Activated naive CD4-positive, alpha-beta T cell treated with anti-CD3 and anti-CD28 coated beads, Interleukin-2, amount 10 ng/mL, durations not matched to agents 7 days and 5 days (primary cell): ENCODE data around the gene RTTN.
A peak's percentile ranks its signal among the peaks of the same experiment; 100 is the strongest.
"Not testable (repeated sequence)": the region's sequence is repeated elsewhere in the genome, so short reads cannot be mapped to it uniquely, and the experiment has no call there.

ENCODE experiments used
- CTCF ChIA-PET: fragments of 350-600 bp; sonication (Branson Sonifier 250); formaldehyde crosslinking; loops from one replicate; lab custom pipeline; 2021; ENCODE audit warnings: antibody characterized with exemption; lab: Charles Lee
- DNase-seq: peaks from one replicate; pipeline ENCODE4 v3.0.0-alpha.2; 2020
- H3K27ac Mint-ChIP-seq: one replicate; pipeline ENCODE4 v1.8.0; 2021; ENCODE audit warnings: mild to moderate bottlenecking, moderate library complexity, mixed read lengths
- H3K27me3 Mint-ChIP-seq: one replicate; pipeline ENCODE4 v1.8.0; 2021; ENCODE audit warnings: mild to moderate bottlenecking, mixed read lengths
- H3K36me3 Mint-ChIP-seq: one replicate; pipeline ENCODE4 v1.8.0; 2021; ENCODE audit warnings: mixed read lengths
- H3K4me1 Mint-ChIP-seq: one replicate; pipeline ENCODE4 v1.8.0; 2021; ENCODE audit warnings: mixed read lengths
- H3K4me3 Mint-ChIP-seq: one replicate; pipeline ENCODE4 v1.8.0; 2021; ENCODE audit warnings: mild to moderate bottlenecking, moderate library complexity, mixed read lengths
- H3K9me3 Mint-ChIP-seq: one replicate; pipeline ENCODE4 v1.8.0; 2021; ENCODE audit warnings: mixed read lengths

RTTN gene

GRCh38 chr18:70205421-70206397 is at the start of gene RTTN:
Gene RTTN (minus strand): TSS chr18:70205687. CDS start chr18:70205658, 29 bp downstream.
- CTCF ChIA-PET: interaction anchor here (2.0 kb wide), 1 partner anchor 11 kb away, joined by 11 read pairs; no protein-coding TSS in a partner anchor
- Mint-ChIP-seq H3K4me1 (peaks cover 35% of the 10 kb centered on the region), H3K27ac (peak within 1 kb of the TSS; percentile 99), H3K27me3 (no peaks in the 10 kb centered on the region), H3K36me3 (peaks cover 7% of the 10 kb centered on the region), H3K9me3 (no peaks in the 10 kb centered on the region), H3K4me3 (peak within 1 kb of the TSS; percentile 85)
- peak; percentile 93 for DNase-seq

DNA sequence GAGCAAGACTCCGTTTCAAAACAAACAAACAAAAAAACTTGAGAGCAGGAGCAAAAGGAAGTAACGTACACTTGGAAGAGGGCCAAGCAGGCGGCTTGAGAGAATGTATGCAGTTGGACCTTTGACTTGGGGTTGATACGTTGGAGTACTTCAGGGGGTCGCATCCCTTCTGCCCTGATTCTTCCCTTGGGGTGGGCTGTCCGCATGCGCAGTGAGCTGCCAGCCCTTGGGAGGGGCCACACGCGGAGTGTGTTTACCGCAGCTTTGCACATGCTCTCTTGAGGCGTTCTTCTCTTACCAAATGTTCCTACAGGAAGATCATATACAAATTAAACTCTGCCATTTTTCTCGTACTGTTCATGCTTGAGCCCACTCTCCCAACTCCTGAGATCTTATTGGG is 45.3 kb upstream of the RTTN start:
- H3K27me3 Mint-ChIP-seq: peaks cover 3% of the 10 kb centered on the region

GRCh38 chr18:70249861-70250260 is 44.4 kb upstream of the RTTN start:
- CTCF ChIA-PET, H3K9me3 Mint-ChIP-seq, H3K36me3 Mint-ChIP-seq, H3K4me1 Mint-ChIP-seq, H3K27me3 Mint-ChIP-seq, H3K4me3 Mint-ChIP-seq, DNase-seq, H3K27ac Mint-ChIP-seq: not testable (repeated sequence)

More for the DNA sequence above, 45.3 kb upstream of the RTTN start:
- no peak overlapping the region for H3K27ac Mint-ChIP-seq
- H3K36me3 Mint-ChIP-seq: no peaks in the 10 kb centered on the region
- no peak for DNase-seq
- no peaks in the 10 kb centered on the region for H3K9me3 Mint-ChIP-seq
- no peaks in the 10 kb centered on the region for H3K4me1 Mint-ChIP-seq
- CTCF ChIA-PET: no interaction called here
- H3K4me3 Mint-ChIP-seq: no peak overlapping the region

DNA sequence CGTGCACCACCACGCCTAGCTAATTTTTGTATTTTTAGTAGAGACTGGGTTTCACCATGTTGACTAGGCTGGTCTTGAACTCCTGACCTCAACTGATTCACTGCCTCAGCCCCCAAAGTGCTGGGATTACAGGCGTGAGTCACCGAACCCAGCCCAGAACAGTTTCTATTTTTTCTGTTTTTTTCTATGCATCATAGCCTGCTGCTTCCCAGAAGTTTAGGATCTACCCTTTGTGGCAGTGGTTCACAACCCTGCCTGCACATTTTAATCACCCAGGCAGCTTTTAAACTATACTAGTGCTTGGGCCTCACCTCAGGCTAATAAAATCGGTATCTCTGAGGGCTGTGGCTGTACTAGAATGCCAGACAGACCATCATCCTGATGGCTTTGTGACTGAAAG is 43.6 kb upstream of the RTTN start:
- no peaks in the 10 kb centered on the region for H3K9me3 Mint-ChIP-seq
- H3K4me3 Mint-ChIP-seq: no peak overlapping the region
- no peaks in the 10 kb centered on the region for H3K4me1 Mint-ChIP-seq
- no peak overlapping the region for H3K27ac Mint-ChIP-seq
- no peaks in the 10 kb centered on the region for H3K36me3 Mint-ChIP-seq
- CTCF ChIA-PET: no interaction called here
- no peak for DNase-seq
- H3K27me3 Mint-ChIP-seq: peaks cover 7% of the 10 kb centered on the region

GRCh38 chr18:70246061-70246466 is 40.6 kb upstream of the RTTN start:
- no peak overlapping the region for H3K4me3 Mint-ChIP-seq
- no peaks in the 10 kb centered on the region for H3K4me1 Mint-ChIP-seq
- peaks cover 7% of the 10 kb centered on the region for H3K27me3 Mint-ChIP-seq
- DNase-seq: no peak
- no peak overlapping the region for H3K27ac Mint-ChIP-seq
- CTCF ChIA-PET: no interaction called here
- H3K36me3 Mint-ChIP-seq: no peaks in the 10 kb centered on the region
- no peaks in the 10 kb centered on the region for H3K9me3 Mint-ChIP-seq

- CTCF ChIA-PET: no interaction called here
- Mint-ChIP-seq H3K4me3 (no peak overlapping the region), H3K27me3 (peaks cover 7% of the 10 kb centered on the region), H3K27ac (no peak overlapping the region), H3K9me3 (no peaks in the 10 kb centered on the region), H3K4me1 (no peaks in the 10 kb centered on the region), H3K36me3 (no peaks in the 10 kb centered on the region)
- no peak for DNase-seq
These were observed 37.8 kb upstream of the RTTN start for GRCh38 chr18:70243131-70243929.

DNA sequence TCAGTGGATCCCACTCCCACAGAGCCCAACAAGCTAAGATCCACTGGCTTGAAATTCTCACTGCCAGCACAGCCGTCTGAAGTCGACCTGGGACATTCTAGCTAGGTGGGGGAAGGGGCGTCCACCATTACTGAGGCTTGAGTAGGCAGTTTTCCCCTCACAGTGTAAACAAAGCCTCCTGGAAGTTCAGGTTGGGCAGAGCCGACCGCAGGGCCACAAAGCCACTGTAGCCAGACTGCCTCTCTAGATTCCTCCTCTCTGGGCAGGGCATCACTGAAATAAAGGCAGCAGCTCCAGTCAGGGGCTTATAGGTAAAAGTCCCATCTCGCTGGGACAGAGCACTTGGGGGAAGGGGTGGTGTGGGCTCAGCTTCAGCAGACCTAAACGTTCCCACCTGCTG is 31.4 kb upstream of the RTTN start:
- DNase-seq: not testable (repeated sequence)

DNA sequence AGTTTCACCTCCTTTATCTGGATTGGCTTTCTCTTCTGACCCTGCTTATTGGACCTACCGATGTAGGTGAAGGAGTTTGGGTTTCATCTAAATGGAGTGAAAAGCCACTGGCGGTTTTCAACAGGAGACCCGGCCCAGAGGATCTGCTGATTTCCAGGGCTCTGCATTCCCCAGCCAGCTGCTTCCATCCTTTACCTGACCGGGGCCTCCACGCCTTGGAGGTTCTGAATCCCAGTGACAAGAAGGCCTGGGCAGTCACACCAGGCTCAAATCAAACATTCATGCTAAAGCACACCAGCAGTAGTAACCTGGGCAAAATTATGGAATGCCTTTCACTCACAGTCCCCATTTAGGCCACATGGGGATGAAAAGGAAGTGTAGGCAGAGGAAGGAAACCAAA is 30.0 kb upstream of the RTTN start:
- Mint-ChIP-seq H3K27me3 (peaks cover 4% of the 10 kb centered on the region), H3K36me3 (no peaks in the 10 kb centered on the region), H3K27ac (no peak overlapping the region), H3K4me1 (no peaks in the 10 kb centered on the region), H3K4me3 (no peak overlapping the region), H3K9me3 (no peaks in the 10 kb centered on the region)
- DNase-seq: no peak
- CTCF ChIA-PET: no interaction called here

More for the DNA sequence above, 31.4 kb upstream of the RTTN start:
- H3K27me3 Mint-ChIP-seq, H3K4me1 Mint-ChIP-seq, H3K4me3 Mint-ChIP-seq, CTCF ChIA-PET, H3K9me3 Mint-ChIP-seq, H3K36me3 Mint-ChIP-seq, H3K27ac Mint-ChIP-seq: not testable (repeated sequence)

- no peak overlapping the region for H3K4me3 Mint-ChIP-seq
- H3K27me3 Mint-ChIP-seq: peaks cover 4% of the 10 kb centered on the region
- CTCF ChIA-PET: no interaction called here
- no peaks in the 10 kb centered on the region for H3K36me3 Mint-ChIP-seq
- no peaks in the 10 kb centered on the region for H3K9me3 Mint-ChIP-seq
- H3K4me1 Mint-ChIP-seq: no peaks in the 10 kb centered on the region
- no peak for DNase-seq
- H3K27ac Mint-ChIP-seq: no peak overlapping the region
These were observed 29.4 kb upstream of the RTTN start for GRCh38 chr18:70234667-70235459.

- Mint-ChIP-seq H3K36me3 (no peaks in the 10 kb centered on the region), H3K4me1 (no peaks in the 10 kb centered on the region), H3K27ac (no peak overlapping the region), H3K27me3 (peaks cover 4% of the 10 kb centered on the region), H3K9me3 (no peaks in the 10 kb centered on the region), H3K4me3 (no peak overlapping the region)
- DNase-seq: no peak
- CTCF ChIA-PET: no interaction called here
These were observed 28.5 kb upstream of the RTTN start for GRCh38 chr18:70233974-70234373.

- H3K27me3 Mint-ChIP-seq: peaks cover 4% of the 10 kb centered on the region
These were observed 26.8 kb upstream of the RTTN start for GRCh38 chr18:70232261-70232660.

GRCh38 chr18:70229639-70230038 is 24.2 kb upstream of the RTTN start:
- Mint-ChIP-seq H3K27me3 (peaks cover 7% of the 10 kb centered on the region), H3K36me3 (no peaks in the 10 kb centered on the region), H3K27ac (no peak overlapping the region), H3K4me1 (no peaks in the 10 kb centered on the region), H3K4me3 (no peak overlapping the region), H3K9me3 (peaks cover 17% of the 10 kb centered on the region)
- DNase-seq: no peak
- CTCF ChIA-PET: no interaction called here

More at GRCh38 chr18:70232261-70232660, 26.8 kb upstream of the RTTN start:
- Mint-ChIP-seq H3K4me1 (no peaks in the 10 kb centered on the region), H3K4me3 (no peak overlapping the region), H3K9me3 (peaks cover 14% of the 10 kb centered on the region), H3K36me3 (no peaks in the 10 kb centered on the region), H3K27ac (no peak overlapping the region)
- no peak for DNase-seq
- CTCF ChIA-PET: no interaction called here

- Mint-ChIP-seq H3K27ac (no peak overlapping the region), H3K9me3 (peaks cover 17% of the 10 kb centered on the region), H3K27me3 (peaks cover 10% of the 10 kb centered on the region), H3K4me3 (no peak overlapping the region), H3K36me3 (no peaks in the 10 kb centered on the region), H3K4me1 (no peaks in the 10 kb centered on the region)
- CTCF ChIA-PET: no interaction called here
- no peak for DNase-seq
These were observed 23.0 kb upstream of the RTTN start for GRCh38 chr18:70228536-70228935.

GRCh38 chr18:70227438-70227837 is 22.0 kb upstream of the RTTN start:
- H3K36me3 Mint-ChIP-seq: no peaks in the 10 kb centered on the region
- no peak for DNase-seq
- H3K4me1 Mint-ChIP-seq: no peaks in the 10 kb centered on the region
- H3K4me3 Mint-ChIP-seq: no peak overlapping the region
- H3K27me3 Mint-ChIP-seq: peaks cover 15% of the 10 kb centered on the region
- H3K27ac Mint-ChIP-seq: no peak overlapping the region
- CTCF ChIA-PET: no interaction called here
- H3K9me3 Mint-ChIP-seq: peaks cover 17% of the 10 kb centered on the region
